ENCODE data around the gene KYAT1. TPM values are rescaled to one million over a fixed set of nuclear protein-coding genes. Genes with fewer than 3 reads are reported as not detected.

The KYAT1 gene
- total and polyA plus RNA-seq, 11 donors, result 9.5 to 16.7 (median 12.6) TPM

DNA sequence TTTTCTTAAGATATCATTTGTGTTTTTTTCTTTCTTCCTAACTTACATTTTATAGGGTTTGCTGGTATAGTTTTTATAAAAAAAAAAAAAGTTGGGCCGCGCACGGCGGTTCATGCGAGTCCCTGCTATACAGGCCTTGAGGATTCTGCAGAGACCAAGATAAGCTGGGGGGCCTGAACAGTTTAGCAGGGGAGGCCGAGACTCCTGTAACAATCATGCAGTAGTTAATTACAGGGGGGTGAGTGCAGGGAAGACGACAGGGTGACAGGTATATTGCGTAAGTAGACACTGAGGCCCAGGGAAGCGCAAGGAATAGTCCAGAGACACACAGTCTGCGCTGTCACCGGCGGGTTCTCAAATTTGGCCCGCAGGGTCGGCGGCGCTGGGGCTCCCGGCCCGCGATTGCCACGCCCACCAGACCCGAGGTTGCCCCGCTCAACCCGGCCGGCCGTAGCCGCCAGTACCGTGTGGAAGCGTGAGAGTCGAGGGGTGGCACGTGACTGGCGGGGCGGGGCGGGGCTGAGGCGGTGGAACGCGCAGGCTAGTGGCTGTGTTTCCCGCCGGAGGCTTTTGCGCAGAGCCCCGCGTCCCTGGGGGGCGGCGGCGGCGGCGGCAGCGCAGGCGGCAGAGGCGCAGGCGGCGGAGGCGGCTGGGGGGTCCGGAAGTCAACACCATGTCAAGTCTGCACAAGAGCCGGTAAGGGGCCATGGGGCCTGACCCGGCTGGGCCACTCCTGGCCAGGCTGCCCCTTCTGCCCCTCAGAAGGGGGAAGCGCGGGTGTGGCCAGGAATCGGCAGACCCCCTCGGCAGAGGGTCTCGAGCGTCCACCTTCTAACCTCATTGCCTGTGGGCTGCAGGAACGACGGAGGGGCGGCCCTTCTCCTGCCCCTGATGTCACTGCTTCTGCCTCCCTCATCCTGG is 94.8 kb downstream of the KYAT1 start, which contains the start of gene TBC1D13:
TBC1D13 (plus strand) TSS at position 573 of the 921 bp plus-strand sequence; CDS start at position 674, 101 bp downstream.
- Histone ChIP-seq H3K4me3 (peak within 1 kb of the TSS; percentile 77 to 100 (median 95)), H3K27ac (peak within 1 kb of the TSS; percentile 70 to 92 (median 87)), H3K27me3 (no peaks in the 10 kb centered on the region), H3K4me1 (peaks cover 0 to 26% (median 15%) of the 10 kb centered on the region in 12 donors), H3K36me3 (peaks cover 0 to 35% (median 22%) of the 10 kb centered on the region in 9 donors), H3K9me3 (peaks cover 0 to 2% (median 0%) of the 10 kb centered on the region in 12 donors)
- ATAC-seq (peak; percentile 87 to 98 (median 98)), DNase-seq (peak; percentile 91 to 93 (median 92))
- peak in 1 of 2 donors; percentile 73 for TF ChIP-seq POLR2A (IDR thresholded peaks at IDR 0.05)
- TF ChIP-seq, protein P1, sequence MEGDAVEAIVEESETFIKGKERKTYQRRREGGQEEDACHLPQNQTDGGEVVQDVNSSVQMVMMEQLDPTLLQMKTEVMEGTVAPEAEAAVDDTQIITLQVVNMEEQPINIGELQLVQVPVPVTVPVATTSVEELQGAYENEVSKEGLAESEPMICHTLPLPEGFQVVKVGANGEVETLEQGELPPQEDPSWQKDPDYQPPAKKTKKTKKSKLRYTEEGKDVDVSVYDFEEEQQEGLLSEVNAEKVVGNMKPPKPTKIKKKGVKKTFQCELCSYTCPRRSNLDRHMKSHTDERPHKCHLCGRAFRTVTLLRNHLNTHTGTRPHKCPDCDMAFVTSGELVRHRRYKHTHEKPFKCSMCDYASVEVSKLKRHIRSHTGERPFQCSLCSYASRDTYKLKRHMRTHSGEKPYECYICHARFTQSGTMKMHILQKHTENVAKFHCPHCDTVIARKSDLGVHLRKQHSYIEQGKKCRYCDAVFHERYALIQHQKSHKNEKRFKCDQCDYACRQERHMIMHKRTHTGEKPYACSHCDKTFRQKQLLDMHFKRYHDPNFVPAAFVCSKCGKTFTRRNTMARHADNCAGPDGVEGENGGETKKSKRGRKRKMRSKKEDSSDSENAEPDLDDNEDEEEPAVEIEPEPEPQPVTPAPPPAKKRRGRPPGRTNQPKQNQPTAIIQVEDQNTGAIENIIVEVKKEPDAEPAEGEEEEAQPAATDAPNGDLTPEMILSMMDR (IDR thresholded peaks at IDR 0.05), result no peak
- intact Hi-C loops (cut with DNase I), result loop anchor here in 5 of 10 donors (1.0 to 5.0 kb wide), 5 partner anchors 14 to 85 kb away; partner anchors contain the start of gene PKN3 (in 2 of the 5)
- WGBS, 4 donors, result 7 to 21% (median 10%) methylated on average over 23 to 64 of the region's 64 CpGs

DNA sequence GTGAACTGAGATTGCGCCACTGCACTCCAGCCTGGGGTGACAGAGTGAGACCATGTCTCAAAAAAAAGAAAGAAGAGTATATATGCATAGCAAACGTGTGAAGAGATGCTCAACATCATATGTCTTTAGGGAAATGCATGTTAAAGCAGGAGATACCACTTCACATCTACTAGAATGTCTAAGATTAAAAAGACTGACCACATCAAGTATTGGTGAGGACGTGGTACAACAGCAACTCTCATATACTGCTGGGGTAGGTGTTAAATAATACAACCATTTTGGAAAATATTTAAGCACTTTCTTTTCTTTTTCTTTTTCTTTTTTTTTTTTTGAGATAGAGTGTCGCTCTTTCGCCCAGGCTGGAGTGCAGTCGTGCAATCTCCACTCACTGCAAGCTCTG is 96.3 kb downstream of the KYAT1 start:
- Histone ChIP-seq H3K4me3 (no peak overlapping the region), H3K27ac (no peak overlapping the region), H3K9me3 (peaks cover 0 to 10% (median 0%) of the 10 kb centered on the region in 12 donors), H3K27me3 (no peaks in the 10 kb centered on the region), H3K36me3 (peaks cover 0 to 20% (median 8%) of the 10 kb centered on the region in 9 donors), H3K4me1 (peaks cover 0 to 26% (median 15%) of the 10 kb centered on the region in 12 donors)
- no peak for ATAC-seq
- no peak for DNase-seq
- WGBS, 4 donors, result 96 to 99% (median 97%) methylated on average over 6 of the region's 6 CpGs
- no peak for TF ChIP-seq POLR2A (IDR thresholded peaks at IDR 0.05)
- TF ChIP-seq, protein P1 (IDR thresholded peaks at IDR 0.05), result no peak
- intact Hi-C loops (cut with DNase I), result loop anchor here in 2 of 10 donors (1.0 to 5.0 kb wide), 3 partner anchors 12 to 83 kb away; partner anchors contain the start of gene PKN3 (in 1 of the 2)

Other genes starting within 250 kb of the KYAT1 start
- 10 to 100 TPM; 20.5 to 50.2 (median 27.0) TPM for gene DYNC2I2, start 225.1 kb downstream of the KYAT1 start, total RNA-seq
- gene DYNC2I2, start 225.1 kb downstream of the KYAT1 start, polyA plus RNA-seq, result 10 to 100 TPM; 56.6 to 65.7 TPM
- 100 to 1,000 TPM in 8 of 9 donors, 10 to 100 TPM in 1; 96.8 to 240 (median 211) TPM for gene SET, start 192.7 kb downstream of the KYAT1 start, total RNA-seq
- 100 to 1,000 TPM in 1 of 2 donors, 10 to 100 TPM in 1; 67.6 to 199 TPM for gene SET, start 192.7 kb downstream of the KYAT1 start, polyA plus RNA-seq
- 10 to 100 TPM in 1 of 9 donors, 1 to 10 TPM in 8; 3.7 to 16.1 (median 5.9) TPM for gene PKN3, start 179.4 kb downstream of the KYAT1 start, total RNA-seq
- 10 to 100 TPM in 1 of 2 donors, 1 to 10 TPM in 1; 7.3 to 10.5 TPM for gene PKN3, start 179.4 kb downstream of the KYAT1 start, polyA plus RNA-seq
- gene ZDHHC12, start 157.8 kb downstream of the KYAT1 start, total RNA-seq, result 10 to 100 TPM in 5 of 9 donors, 1 to 10 TPM in 4; 5.1 to 26.0 (median 10.5) TPM
- gene ZDHHC12, start 157.8 kb downstream of the KYAT1 start, polyA plus RNA-seq, result 10 to 100 TPM; 10.9 to 29.8 TPM
- gene ZER1, start 110.0 kb downstream of the KYAT1 start, total RNA-seq, result 100 to 1,000 TPM in 1 of 9 donors, 10 to 100 TPM in 8; 53.4 to 163 (median 62.3) TPM
- gene ZER1, start 110.0 kb downstream of the KYAT1 start, polyA plus RNA-seq, result 10 to 100 TPM; 32.4 to 40.7 TPM
- 10 to 100 TPM; 12.1 to 27.3 (median 18.4) TPM for gene TBC1D13, start 94.7 kb downstream of the KYAT1 start, total RNA-seq
- gene TBC1D13, start 94.7 kb downstream of the KYAT1 start, polyA plus RNA-seq, result 10 to 100 TPM in 1 of 2 donors, 1 to 10 TPM in 1; 9.6 to 20.9 TPM
- 10 to 100 TPM; 34.8 to 99.9 (median 57.6) TPM for gene ENDOG, start 63.5 kb downstream of the KYAT1 start, total RNA-seq
- 100 to 1,000 TPM in 1 of 2 donors, 10 to 100 TPM in 1; 38.4 to 105 TPM for gene ENDOG, start 63.5 kb downstream of the KYAT1 start, polyA plus RNA-seq
- 10 to 100 TPM in 7 of 9 donors, 1 to 10 TPM in 2; 6.1 to 24.7 (median 15.1) TPM for gene SPOUT1, start 52.2 kb downstream of the KYAT1 start, total RNA-seq
- 10 to 100 TPM; 14.2 to 20.2 TPM for gene SPOUT1, start 52.2 kb downstream of the KYAT1 start, polyA plus RNA-seq
- 10 to 100 TPM; 16.2 to 76.4 (median 28.8) TPM for gene LRRC8A, start 183 bp upstream of the KYAT1 start, total RNA-seq
- gene LRRC8A, start 183 bp upstream of the KYAT1 start, polyA plus RNA-seq, result 10 to 100 TPM; 15.8 to 62.3 TPM
- 10 to 100 TPM; 14.0 to 49.0 (median 27.3) TPM for gene PHYHD1, start 39.0 kb upstream of the KYAT1 start, total RNA-seq
- 10 to 100 TPM; 24.2 to 41.5 TPM for gene PHYHD1, start 39.0 kb upstream of the KYAT1 start, polyA plus RNA-seq
- gene DOLK, start 65.7 kb upstream of the KYAT1 start, total RNA-seq, result 10 to 100 TPM in 6 of 9 donors, 1 to 10 TPM in 3; 8.2 to 14.8 (median 10.6) TPM
- gene DOLK, start 65.7 kb upstream of the KYAT1 start, polyA plus RNA-seq, result 10 to 100 TPM in 1 of 2 donors, 1 to 10 TPM in 1; 7.8 to 15.6 TPM
- gene NUP188, start 65.7 kb upstream of the KYAT1 start, total RNA-seq, result 10 to 100 TPM; 15.1 to 30.4 (median 22.6) TPM
- 10 to 100 TPM; 10.6 to 35.1 TPM for gene NUP188, start 65.7 kb upstream of the KYAT1 start, polyA plus RNA-seq
- 10 to 100 TPM; 27.3 to 42.7 (median 36.5) TPM for gene SH3GLB2, start 146.4 kb upstream of the KYAT1 start, total RNA-seq
- gene SH3GLB2, start 146.4 kb upstream of the KYAT1 start, polyA plus RNA-seq, result 10 to 100 TPM; 29.5 to 33.6 TPM
- gene MIGA2, start 154.7 kb upstream of the KYAT1 start, total RNA-seq, result 10 to 100 TPM; 29.2 to 49.5 (median 31.6) TPM
- 10 to 100 TPM; 27.7 to 61.3 TPM for gene MIGA2, start 154.7 kb upstream of the KYAT1 start, polyA plus RNA-seq
- 10 to 100 TPM in 1 of 9 donors, 1 to 10 TPM in 8; 3.2 to 10.3 (median 5.8) TPM for gene DOLPP1, start 199.2 kb upstream of the KYAT1 start, total RNA-seq
- gene DOLPP1, start 199.2 kb upstream of the KYAT1 start, polyA plus RNA-seq, result 10 to 100 TPM in 1 of 2 donors, 1 to 10 TPM in 1; 3.0 to 11.5 TPM
- gene CRAT, start 228.8 kb upstream of the KYAT1 start, total RNA-seq, result 100 to 1,000 TPM in 2 of 9 donors, 10 to 100 TPM in 7; 50.8 to 126 (median 68.2) TPM
- 10 to 100 TPM; 37.0 to 64.7 TPM for gene CRAT, start 228.8 kb upstream of the KYAT1 start, polyA plus RNA-seq
- 100 to 1,000 TPM in 8 of 9 donors, 10 to 100 TPM in 1; 96.0 to 212 (median 172) TPM for gene PTPA, start 229.5 kb upstream of the KYAT1 start, total RNA-seq
- 100 to 1,000 TPM; 129 to 211 TPM for gene PTPA, start 229.5 kb upstream of the KYAT1 start, polyA plus RNA-seq